GM21528 (cell line): Measurements from ENCODE around the gene NF1.
A peak's percentile ranks its signal among the peaks of the same experiment; 100 is the strongest.
"Not testable (repeated sequence)": the region's sequence is repeated elsewhere in the genome, so short reads cannot be mapped to it uniquely, and the experiment has no call there.

ENCODE experiments used
- ATAC-seq: cut with Tn5 transposase; IDR thresholded peaks from one replicate; pipeline ENCODE4 v1.9.1; 2021; ENCODE audit warnings: mild to moderate bottlenecking, moderate library complexity; ENCODE audit not compliant: unreplicated experiment, low FRiP score

The NF1 gene

DNA sequence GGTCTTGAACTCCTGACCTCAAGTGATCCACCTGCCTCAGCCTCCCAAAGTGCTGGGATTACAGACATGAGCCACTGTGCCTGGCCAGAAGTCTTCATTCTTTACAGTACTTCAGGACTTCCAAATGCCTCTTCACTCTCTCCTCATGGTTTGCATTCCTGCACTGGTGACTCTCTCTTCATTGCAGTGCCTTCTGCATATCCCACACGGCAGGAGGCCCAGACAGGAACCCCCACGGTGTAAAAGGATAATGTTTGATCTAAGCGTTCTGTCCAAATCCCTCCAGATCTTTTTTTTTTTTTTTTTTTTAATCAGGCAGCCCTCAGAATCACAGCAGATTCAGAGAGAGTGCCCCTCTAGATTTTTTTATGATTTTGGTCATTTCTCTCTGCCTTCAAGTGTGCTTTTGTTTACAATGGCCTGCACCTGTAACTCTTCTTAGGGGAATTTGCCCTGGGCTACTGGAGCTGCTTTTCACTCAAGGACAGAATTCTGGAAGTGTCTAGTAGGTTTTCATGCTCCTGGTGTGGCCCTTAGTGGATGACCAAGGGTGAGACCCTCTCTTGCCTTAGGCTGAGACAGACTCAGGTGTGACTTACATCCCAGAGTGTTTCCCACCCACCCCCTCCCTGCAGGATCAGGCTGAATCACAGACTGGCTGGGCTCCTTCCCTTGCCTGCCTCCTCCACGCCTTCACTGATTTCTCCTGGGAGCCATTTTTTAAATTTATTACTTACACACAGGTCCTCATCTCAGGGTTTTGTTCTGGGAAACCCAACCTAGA lies 19.8 kb upstream of the NF1 start:
- ATAC-seq: no peak

DNA sequence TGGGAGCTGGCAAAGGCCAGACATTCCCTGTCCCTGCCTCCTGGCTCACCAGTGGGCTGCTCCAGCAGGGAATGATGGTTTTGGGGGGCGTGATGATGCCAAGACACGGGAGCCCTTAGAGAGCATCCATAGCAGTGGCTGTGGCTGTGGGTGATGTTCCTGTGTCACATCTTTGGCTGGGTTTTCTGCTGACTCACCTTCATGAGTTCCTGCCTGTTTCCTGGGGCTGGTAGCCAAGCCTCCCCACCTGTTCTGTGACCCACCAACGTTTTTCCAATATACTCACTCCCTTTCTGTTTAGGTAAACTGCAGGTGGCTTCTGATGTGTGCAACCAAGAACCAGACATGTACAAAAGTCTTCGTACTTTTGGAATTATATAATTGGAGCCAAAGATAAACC lies 16.5 kb upstream of the NF1 start:
- no peak for ATAC-seq

- no peak for ATAC-seq
Measured at GRCh38 chr17:31079731-31080130, 15.0 kb upstream of the NF1 start.

DNA sequence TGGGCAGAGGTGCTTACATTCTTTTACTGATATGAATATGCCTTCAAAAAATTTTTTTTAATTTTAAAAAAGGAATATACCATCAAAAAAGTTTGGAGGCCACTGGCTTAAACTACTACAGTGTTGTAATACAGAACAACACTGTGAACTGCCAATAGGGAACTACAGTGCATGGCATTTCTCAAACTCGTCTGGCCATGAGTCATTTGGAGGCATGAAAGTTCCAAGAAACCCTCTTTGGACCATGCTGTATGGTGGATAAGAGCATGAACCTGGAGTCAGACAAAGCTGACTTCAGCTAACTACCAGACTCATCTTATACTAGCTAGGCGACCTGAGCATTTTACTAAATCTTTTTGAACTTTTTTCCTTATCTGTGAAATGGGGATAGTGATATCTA lies 9.2 kb upstream of the NF1 start:
- ATAC-seq: no peak

DNA sequence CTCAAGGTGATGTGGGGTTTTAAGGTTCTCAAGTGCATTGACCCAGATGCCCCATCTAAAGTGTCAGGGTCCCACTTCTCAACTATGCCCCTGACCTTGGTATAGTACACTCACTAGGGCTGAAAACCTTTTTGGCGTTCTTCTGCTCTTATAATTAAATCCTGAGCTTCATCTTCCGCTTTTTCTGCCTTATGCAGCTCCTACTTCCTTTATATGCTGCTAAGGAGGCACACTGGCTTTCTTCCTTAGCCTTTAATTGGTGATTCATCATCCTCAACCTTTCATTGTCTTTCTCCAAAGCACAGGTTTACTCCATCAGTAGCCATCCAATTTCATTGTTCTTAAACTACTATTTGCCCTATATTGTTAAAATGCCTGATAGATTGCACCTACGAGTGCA lies 5.3 kb upstream of the NF1 start:
- ATAC-seq: no peak

GRCh38 chr17:31090650-31091049 lies 4.1 kb upstream of the NF1 start:
- ATAC-seq: not testable (repeated sequence)

DNA sequence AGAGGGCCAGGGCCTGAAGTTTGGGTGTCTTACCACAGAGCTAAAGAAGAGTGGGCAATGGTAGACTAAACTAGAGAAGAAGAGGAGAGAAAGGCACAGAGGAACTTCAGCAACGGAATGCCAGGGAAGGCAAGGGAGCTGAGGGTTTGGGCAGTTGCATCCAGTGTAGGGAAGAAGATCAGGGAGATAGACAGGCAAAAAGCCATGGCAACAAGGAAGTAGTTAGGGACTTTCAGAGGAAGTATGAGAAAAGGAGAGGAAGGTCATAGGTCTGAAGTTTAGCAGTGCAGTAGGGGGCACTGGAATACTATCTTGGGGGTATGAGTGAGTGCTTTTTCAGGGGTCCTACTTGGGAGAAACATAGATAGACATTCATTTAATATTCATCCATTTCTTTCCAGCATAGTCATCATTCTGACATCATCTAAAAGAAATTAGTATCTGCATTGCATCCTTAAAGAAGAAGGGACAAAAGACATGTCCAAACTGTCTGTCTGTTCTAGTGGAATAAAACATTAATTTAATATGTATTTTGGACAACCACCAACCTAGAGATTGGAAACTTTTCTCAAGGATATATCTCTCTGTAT lies 2.2 kb upstream of the NF1 start:
- no peak for ATAC-seq

GRCh38 chr17:31093866-31094599 lies 744 bp upstream of the NF1 start:
- no peak for ATAC-seq

- peak; percentile 32 for ATAC-seq
Measured at GRCh38 chr17:31095236-31096105, 694 bp downstream of the NF1 start.

- ATAC-seq: no peak
Measured at GRCh38 chr17:31096106-31096436, 1.3 kb downstream of the NF1 start.

- ATAC-seq: no peak
Measured at GRCh38 chr17:31099016-31099415, 4.2 kb downstream of the NF1 start.

DNA sequence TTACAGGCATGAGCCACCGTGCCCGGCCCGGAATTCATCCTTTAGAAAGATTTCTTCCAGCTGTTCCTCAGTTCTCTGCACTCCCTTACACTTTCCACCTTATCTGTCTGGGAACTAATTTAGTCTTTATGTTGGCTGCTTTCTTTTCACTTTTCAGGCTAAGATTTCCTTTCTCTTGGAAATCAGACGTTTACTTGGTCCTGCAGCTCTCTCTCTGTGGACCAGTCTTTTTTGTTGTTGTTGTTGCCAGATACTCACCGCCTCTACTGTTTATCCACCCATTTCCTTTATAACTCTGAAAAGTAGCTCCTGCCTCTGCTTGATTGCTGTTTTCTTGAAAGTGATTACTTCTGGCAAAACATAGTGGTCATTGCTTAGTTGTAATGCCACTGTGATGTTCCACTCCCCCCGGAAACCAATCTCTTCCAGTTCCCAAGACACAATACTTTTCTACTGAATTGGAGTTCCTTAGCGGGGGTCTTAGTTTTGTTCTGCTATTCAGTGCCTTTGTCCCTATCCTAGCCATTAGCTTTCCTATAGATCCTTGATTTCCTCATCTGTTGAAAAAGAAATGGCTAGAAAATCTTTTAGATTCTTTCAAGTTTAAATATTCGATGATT lies 6.2 kb downstream of the NF1 start:
- no peak for ATAC-seq

- ATAC-seq: no peak
Measured at GRCh38 chr17:31101943-31102342, 7.2 kb downstream of the NF1 start.

- no peak for ATAC-seq
Measured at GRCh38 chr17:31105991-31106390, 11.2 kb downstream of the NF1 start.

DNA sequence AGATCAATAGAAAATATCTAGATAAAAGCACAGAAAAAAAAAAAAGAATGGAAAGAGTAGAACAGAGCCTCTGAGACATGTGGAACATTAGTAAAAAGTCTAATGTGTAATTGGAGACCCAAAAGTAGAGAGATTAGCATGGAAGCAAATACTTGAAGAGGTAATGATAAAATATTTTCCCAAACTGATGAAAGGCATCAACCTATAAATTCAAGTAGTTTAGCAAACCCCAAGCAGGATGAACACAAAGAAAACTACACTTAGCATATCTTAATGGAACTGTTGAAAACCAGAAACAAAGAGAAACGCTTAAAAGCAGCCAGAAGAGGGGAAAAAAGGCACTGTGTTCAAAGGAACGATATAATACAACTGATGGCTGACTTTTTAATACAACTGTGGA lies 16.4 kb downstream of the NF1 start:
- no peak for ATAC-seq

- ATAC-seq: no peak
Measured at GRCh38 chr17:31112001-31112661, 17.4 kb downstream of the NF1 start.

GRCh38 chr17:31113368-31113767 lies 18.6 kb downstream of the NF1 start:
- ATAC-seq: not testable (repeated sequence)

- ATAC-seq: no peak
Measured at GRCh38 chr17:31113939-31114338, 19.2 kb downstream of the NF1 start.

GRCh38 chr17:31114956-31115555 lies 20.3 kb downstream of the NF1 start:
- ATAC-seq: no peak

- no peak for ATAC-seq
Measured at GRCh38 chr17:31116167-31116566, 21.4 kb downstream of the NF1 start.
